HL-60 (cell line): ENCODE results near the gene CWC25.
"Not testable (repeated sequence)": the region's sequence is repeated elsewhere in the genome, so short reads cannot be mapped to it uniquely, and the experiment has no call there.

ENCODE experiments used
- GABPA ChIP-seq: IDR thresholded peaks from 2 replicates; pipeline ENCODE4 v1.6.1; 2012; ENCODE audit warnings: low read depth
- POLR2AphosphoS5 ChIP-seq: IDR thresholded peaks from 2 replicates; pipeline ENCODE4 v1.6.1; 2012; ENCODE audit warnings: low read depth
- SPI1 ChIP-seq: IDR thresholded peaks from 2 replicates; pipeline ENCODE4 v1.6.1; 2012; ENCODE audit warnings: low read depth, mild to moderate bottlenecking, borderline replicate concordance
- TF ChIP-seq, protein P1 (sequence below): IDR thresholded peaks from one replicate; pipeline ENCODE4 v1.5.1; 2011; ENCODE audit warnings: low read length, control low read depth, inconsistent platforms; ENCODE audit not compliant: insufficient read depth
- TF ChIP-seq, protein P2 (sequence below): IDR thresholded peaks from 2 replicates; pipeline ENCODE4 v1.6.1; 2012; ENCODE audit warnings: low read depth; ENCODE audit not compliant: insufficient replicate concordance

DNA sequence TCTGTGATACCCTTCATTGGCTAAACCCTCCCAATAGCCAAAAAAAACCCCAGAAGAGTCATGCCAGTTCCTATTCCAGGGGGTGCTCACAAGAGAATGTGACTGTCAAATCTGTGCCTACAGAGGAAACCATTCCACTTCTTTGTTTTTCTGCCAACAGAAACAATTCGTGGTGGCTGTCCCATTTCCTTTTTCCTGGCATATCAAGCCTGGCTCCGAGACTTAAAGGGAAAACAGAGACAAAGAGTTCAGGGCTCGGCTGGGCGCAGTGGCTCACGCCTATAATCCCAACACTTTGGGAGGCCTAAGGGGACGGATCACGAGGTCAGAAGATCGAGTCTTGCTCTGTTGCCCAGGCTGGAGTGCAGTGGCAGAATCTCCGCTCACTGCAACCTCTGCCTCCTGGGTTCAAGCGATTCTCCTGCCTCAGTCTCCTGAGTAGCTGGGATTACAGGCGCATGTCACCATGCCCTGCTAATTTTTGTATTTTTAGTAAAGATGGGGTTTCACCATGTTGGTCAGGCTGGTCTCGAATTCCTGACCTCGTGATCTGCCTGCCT lies 34.9 kb downstream of the CWC25 start:
- TF ChIP-seq, protein P1, sequence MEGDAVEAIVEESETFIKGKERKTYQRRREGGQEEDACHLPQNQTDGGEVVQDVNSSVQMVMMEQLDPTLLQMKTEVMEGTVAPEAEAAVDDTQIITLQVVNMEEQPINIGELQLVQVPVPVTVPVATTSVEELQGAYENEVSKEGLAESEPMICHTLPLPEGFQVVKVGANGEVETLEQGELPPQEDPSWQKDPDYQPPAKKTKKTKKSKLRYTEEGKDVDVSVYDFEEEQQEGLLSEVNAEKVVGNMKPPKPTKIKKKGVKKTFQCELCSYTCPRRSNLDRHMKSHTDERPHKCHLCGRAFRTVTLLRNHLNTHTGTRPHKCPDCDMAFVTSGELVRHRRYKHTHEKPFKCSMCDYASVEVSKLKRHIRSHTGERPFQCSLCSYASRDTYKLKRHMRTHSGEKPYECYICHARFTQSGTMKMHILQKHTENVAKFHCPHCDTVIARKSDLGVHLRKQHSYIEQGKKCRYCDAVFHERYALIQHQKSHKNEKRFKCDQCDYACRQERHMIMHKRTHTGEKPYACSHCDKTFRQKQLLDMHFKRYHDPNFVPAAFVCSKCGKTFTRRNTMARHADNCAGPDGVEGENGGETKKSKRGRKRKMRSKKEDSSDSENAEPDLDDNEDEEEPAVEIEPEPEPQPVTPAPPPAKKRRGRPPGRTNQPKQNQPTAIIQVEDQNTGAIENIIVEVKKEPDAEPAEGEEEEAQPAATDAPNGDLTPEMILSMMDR, result not testable (repeated sequence)
- TF ChIP-seq POLR2AphosphoS5, GABPA, SPI1: not testable (repeated sequence)
- TF ChIP-seq, protein P2, sequence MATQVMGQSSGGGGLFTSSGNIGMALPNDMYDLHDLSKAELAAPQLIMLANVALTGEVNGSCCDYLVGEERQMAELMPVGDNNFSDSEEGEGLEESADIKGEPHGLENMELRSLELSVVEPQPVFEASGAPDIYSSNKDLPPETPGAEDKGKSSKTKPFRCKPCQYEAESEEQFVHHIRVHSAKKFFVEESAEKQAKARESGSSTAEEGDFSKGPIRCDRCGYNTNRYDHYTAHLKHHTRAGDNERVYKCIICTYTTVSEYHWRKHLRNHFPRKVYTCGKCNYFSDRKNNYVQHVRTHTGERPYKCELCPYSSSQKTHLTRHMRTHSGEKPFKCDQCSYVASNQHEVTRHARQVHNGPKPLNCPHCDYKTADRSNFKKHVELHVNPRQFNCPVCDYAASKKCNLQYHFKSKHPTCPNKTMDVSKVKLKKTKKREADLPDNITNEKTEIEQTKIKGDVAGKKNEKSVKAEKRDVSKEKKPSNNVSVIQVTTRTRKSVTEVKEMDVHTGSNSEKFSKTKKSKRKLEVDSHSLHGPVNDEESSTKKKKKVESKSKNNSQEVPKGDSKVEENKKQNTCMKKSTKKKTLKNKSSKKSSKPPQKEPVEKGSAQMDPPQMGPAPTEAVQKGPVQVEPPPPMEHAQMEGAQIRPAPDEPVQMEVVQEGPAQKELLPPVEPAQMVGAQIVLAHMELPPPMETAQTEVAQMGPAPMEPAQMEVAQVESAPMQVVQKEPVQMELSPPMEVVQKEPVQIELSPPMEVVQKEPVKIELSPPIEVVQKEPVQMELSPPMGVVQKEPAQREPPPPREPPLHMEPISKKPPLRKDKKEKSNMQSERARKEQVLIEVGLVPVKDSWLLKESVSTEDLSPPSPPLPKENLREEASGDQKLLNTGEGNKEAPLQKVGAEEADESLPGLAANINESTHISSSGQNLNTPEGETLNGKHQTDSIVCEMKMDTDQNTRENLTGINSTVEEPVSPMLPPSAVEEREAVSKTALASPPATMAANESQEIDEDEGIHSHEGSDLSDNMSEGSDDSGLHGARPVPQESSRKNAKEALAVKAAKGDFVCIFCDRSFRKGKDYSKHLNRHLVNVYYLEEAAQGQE, result not testable (repeated sequence)
